ENCODE results near the gene AGAP1.

The AGAP1 gene

DNA sequence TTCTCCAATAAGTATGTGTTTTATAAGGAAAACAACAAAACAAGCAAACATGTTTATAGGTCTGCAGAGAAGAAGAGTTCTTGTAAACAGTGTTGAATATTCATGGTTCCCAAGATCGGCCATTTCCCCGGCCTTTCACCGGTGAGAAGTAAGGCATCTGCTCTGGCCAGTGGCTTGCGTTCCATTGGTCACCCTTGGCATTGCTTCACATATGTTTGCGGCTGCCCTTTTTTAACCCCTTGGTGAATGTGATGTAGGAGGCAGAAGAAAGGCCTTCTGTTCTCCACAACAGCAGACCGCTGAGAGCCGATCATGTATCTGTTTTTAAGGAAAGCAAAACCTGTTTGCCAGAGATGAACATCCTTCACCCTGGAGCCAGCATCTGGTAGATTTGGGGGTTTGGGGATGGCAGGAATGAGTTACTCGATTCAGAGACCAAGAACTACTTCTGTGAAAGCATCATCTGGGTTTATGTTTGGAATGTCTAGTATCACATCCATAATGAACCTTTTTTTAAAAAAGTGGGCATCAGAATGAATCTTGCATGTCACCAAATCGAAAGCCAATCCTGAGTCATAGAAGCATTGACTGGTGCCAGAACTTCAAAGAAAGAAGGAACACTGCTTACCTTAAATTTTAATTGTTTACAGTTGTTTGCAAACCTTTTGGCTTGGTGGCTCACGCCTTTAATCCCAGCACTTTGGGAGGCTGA is 112.3 kb downstream of the AGAP1 start:
- DNase-seq (ENCODE audit: low read depth in 2 of 3, low spot score in 1 of 3) = no peak

DNA sequence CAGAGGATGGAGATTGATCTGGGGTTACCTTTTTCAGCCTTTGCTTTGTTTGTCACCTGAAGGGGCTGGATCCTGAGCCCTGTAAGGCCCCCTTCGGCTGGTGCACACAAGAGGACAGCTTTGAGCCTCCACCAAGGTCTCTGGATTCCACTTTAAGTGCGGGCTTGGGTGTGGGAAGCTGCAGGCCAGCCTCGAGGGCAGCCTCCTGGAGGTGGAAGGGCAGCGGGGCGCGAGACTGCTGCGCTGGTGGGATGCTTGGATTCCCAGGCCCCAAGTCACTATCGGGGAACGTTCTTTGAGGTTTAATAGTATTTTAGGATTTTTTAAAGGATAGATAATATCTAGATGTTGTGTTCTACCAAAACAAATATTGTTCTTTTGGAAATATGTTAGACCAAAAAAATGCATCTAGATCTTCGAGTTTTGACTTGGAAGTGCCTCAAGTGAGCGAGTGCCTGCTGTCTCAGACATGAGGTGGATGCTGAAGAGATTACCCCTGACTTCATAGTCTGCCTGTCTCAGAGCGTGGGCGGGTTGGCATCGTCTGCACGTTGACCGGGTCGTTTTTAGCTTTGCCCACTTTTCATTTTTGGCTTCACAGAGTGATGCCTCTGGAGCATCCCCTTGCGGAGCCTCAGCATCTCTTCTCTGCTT is 113.8 kb downstream of the AGAP1 start:
- DNase-seq (ENCODE audit: low read depth in 2 of 3, low spot score in 1 of 3) = no peak

DNA sequence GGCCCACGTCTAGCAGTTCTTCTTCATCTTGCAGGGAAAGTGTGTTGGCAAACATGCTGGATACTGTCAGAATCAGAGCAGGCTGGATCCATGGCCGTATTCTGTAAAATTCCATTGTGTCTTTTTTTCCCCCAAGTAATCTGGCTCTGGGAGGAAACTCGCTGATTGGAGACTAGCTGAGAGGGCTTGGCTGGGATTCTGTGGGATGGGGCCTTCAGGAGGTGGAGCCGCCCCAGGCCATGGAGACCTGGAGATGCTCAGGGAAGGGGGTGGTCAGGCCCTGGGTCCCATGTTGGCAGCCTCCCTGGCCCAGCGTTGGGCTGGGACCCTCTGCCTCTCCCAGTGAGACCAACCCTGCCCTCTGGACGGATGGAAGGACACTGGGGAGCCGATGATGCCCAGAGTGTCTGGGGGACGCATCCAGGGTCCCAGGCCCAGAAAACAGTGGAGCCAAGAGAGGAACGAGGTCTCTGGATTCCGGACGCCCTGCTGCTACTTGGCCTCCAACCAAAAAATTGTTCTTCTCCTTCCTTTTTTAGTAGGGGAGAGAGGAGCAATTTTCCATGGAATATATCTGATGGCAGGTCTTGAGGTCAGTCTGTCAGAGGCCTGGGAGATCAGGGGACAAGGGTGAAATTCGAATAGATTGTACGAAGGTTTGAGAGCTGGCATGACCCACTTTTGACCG is 114.5 kb downstream of the AGAP1 start:
- DNase-seq (ENCODE audit: low read depth in 2 of 3, low spot score in 1 of 3) = no peak

DNA sequence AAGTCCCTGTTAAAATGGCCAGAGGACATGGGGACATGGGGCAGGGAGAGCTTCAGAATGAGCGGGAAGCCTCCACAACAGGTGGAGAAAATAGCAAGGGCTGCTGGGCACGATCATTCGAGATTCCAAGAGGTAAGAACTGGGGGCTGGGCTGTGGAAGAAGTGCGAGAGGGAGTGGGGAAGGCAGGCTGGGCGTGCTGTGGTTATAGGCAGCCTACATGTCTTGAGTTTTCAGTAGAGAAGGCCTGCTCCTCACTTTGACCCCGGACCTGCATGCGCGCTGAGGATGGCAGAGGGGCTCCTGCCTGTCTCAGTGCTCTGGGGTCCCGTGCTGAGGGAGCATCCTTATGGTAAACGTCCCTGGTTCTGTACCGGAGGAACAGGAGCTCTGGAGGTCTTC is 115.5 kb downstream of the AGAP1 start:
- no peak for DNase-seq (ENCODE audit: low read depth in 2 of 3, low spot score in 1 of 3)

DNA sequence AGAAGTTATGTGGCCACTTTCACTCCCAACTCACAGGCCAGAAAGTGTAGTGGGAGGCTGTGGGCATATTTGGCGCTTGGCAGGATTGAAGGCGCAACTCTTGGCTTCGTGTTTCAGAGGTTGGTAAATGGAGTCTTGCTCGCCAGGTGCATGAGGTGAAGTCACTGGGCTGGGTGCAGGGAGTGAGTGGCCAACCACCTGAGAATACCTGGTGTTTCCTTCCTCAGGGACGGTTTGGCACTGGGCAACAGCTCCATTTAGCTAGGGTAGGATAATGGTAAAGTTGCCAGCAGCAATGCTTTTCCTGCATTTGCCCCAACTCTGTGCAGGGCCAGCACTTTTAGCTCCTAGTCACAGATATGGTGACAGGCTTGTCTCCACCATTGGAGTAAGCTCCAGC is 115.9 kb downstream of the AGAP1 start:
- DNase-seq (ENCODE audit: low read depth in 2 of 3, low spot score in 1 of 3) = no peak

DNA sequence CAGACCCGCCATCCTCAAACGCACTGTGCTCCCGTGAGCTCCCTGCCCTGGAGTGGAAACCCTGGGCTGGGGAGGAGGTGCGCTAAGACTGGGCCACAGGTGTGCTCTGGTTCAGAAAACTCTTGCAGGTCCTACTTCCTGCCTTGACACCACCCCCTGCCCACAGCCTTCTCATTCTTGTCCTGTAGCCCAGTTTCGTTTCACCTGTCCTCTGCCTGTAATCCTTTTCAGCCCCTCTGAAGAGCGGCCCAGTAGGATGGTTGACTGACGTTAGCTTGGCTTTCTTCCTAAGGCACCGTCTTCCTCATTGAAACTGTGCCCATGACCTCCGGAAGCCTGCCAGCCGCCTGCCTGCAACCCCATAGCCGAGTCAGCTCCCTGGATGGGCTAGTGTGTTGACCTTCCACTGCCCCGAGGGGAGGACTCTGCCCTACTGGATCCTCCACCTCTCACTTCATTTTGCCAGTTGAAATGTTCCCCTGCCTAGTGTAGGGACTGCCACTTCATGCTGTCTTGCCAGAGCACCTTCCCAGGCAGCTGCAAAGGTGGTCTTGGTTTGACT is 116.9 kb downstream of the AGAP1 start:
- DNase-seq (ENCODE audit: low read depth in 2 of 3, low spot score in 1 of 3) = no peak

DNA sequence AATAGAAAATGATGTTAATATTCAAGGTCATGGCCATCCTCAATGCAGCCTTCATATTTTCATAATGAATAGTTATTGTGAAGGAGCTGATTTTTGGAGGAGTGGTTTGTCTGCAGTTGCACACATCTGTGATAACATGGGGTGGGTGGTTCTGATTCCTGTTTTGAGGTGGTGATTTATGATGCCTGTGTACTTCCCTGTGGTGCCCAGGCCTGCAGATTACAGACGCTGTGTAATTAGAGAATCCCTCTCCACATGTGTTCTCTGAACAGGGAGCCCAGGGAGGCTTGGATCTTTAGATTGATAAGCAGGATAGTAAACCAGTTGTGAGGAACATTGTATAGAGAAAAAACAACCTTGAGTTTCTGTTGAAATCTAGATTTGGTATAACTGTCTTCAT is 117.5 kb downstream of the AGAP1 start:
- DNase-seq (ENCODE audit: low read depth in 2 of 3, low spot score in 1 of 3) = no peak

DNA sequence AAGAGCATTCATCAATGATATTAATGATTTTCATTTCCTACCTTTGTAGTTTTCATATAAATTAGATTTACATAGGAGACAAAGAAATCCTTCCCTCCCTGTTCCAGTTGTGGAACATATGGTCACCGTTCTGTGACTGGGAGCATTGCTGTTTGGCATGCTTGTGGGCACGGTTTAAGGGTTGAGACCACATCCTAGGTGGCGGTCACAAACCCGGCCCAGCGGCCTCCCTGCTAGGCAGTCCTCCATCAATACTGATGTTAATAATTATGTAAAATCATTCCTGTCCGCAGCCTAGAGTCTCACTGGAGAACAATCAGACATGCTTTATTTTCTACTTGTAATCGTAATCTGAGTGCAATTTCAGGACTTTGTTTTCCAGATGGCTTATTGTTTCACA is 117.9 kb downstream of the AGAP1 start:
- no peak for DNase-seq (ENCODE audit: low read depth in 2 of 3, low spot score in 1 of 3)

DNA sequence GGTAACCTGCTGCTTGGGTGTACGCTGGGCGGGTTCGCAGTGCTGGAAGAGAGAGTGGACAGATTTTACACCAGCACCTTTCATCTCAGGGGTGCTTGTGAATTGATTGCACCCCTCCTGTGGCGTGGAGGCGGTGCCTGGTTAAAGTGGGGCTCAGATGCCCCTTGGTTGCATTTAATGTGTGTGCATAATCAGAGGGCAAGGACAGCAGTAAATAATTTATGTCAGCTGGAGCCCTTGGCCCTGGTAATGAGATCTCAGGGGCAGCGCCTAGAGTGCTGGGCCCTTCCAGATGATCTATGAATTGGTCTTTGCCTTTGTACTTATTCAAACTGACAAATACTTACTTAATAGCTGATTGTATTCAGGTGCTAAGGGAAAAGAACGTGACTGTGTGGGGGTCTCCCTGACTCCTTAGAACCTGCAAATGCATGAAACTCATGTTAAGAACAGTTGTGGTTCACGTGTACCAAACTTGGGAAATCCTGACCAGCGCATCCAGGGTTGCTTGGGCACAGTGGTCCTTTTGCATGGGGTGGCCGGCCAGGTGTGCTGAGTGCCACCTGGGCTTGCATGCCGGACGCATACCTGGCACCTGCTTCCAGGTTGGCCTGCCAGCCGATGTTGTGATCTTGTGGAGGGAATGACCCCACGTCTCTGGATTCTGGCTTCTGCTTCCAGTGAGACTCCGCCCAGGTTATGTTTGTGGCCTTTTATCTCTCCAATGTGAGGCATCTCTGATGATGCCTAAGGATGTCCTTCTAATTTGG is 118.5 kb downstream of the AGAP1 start:
- DNase-seq (ENCODE audit: low read depth in 2 of 3, low spot score in 1 of 3) = no peak

DNA sequence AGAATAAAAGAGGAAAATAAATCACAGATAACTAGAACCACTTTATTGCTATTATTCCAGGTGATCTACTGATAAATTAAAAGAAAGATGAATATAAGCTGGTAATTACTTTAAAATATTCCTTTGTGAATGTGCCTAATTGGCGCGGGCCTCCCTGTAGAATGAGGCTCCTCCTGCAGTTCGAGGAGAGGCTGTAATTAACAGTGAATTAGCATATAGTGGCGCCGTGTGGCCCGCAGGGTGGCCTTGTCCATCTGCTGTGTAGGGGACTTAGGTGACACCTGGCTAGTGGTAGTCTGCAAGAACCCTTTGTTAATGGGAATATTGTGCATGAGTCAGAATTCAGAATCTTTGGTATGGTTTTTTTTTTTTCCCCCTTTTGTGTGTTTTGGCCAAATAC is 119.8 kb downstream of the AGAP1 start:
- no peak for DNase-seq (ENCODE audit: low read depth in 2 of 3, low spot score in 1 of 3)

DNA sequence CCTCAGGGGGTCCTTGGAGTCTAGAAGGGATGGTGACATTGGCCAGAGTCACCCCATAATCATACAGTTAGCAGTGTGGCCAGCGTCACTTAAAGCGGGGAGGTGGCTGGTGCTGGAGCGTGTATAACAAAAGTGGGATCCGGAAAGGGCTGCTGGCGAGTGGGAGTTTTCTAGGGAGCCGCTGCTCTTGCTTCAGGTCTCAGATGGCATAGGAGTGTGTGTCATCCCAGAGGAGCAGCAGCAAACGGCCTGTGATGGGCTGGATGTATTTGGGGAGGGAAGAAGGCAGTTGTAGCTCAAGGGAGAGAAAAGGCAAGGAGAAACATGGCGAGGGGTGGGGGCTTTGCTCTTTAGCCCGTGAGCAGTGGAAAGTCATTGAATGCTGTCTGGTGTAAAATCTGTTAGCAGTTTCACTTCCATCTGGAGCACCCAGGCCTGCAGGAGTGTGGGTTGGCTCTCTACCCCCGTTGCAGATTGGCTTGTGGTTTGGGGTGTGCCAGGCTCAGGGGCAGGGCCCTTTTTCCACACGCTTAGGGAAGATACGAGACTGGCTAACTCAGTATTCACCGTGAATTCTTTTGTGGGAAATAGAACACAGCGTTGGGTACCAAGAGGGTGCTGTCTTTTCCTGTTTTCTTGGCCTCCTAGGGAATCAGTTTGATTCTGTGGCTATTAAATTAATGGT is 120.5 kb downstream of the AGAP1 start:
- no peak for DNase-seq (ENCODE audit: low read depth in 2 of 3, low spot score in 1 of 3)

DNA sequence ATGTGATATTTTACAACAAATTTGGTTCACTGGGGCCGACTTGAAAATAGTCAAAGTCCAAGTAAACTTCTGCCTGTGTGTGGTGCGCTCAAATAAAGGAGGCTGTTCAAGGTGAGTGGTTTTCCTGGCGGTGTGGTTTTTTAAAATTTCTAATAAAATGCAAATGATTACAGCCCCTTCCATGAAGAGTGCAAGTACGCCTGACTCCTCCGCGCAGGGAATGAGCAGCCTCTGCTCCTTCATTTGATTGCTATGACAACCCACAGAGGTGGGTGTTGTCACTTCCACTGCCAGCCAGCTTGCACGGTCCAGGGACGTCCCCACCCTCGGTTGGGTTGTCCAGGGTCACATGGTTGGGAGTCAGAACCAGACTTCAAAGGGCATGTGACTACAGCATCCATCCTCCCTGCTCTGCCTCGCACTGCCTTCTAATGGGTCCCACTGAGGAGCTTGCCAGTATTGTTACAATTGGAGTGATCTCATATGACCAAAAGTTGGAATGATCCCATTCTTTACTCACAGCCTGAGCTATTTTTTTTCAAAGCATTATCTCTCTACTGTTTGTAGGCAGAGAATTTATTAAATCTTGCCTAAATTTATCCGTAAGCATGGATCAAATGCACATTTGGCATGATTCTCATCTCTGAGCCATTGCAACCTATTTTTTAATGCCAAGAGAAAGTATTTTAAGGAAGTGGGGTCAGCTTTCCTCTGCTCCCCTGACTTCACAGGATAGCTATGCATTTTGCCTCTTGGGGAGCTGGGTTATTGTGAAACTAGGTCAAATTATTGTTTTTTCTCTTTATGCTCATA is 121.3 kb downstream of the AGAP1 start:
- DNase-seq (ENCODE audit: low read depth in 2 of 3, low spot score in 1 of 3) = no peak

DNA sequence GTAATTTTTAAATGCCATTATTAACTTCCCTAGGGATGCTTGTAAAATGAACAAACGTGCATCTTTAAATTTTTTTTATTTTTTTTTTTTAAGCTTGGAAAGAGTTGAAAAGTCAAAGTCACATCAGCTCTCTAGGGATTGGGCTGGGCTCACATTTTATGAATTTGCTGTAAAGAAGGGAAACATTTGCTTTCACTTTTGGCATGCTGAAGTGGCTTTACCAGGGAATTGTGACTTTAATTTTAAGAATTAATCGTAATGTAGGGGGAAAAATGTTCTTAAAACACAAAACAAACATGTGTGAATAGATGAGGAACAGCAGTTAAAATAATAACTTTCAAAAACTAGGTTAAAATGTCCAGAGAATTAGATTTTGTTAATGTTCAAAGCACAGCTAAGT is 123.0 kb downstream of the AGAP1 start:
- no peak for DNase-seq (ENCODE audit: low read depth in 2 of 3, low spot score in 1 of 3)

DNA sequence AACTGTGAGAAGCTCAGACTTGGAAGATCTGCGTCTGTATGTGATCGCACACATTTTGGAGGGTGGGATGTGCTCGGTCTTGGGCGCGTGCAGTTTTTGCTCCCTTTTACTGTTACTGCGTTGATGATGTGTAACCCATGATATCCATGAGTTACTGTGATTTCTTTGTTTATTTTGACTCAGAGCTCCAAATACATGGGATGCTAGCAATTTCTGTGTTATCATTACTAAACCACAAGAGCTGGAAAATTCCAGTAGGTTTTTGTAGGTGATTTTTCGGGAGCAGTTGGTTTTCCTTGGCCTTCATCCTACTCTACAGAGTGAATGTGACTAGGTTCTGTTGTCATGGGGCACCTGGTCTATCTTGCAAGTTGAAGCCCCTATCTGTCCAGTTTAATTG is 124.2 kb downstream of the AGAP1 start:
- DNase-seq (ENCODE audit: low read depth in 2 of 3, low spot score in 1 of 3) = no peak

DNA sequence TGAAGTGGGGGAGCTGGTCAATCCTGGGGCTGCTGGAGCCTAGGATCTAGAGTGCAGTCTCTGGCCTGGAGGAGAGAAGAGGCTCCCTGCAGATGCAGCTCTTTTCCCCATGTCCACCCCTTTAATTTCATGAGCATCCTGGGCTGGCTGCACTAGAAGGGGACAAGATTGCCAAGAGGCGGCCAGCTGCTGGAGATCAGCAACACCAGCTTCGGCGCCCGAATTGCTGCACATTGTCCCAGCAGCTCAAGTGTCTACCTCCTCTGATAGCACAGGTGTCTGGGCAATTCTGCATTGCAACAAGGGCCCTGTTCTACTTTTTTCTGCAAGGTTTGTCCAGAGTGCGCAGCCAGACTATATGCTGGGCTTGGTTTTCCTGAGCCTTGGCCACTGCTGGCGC is 125.7 kb downstream of the AGAP1 start:
- no peak for DNase-seq (ENCODE audit: low read depth in 2 of 3, low spot score in 1 of 3)

DNA sequence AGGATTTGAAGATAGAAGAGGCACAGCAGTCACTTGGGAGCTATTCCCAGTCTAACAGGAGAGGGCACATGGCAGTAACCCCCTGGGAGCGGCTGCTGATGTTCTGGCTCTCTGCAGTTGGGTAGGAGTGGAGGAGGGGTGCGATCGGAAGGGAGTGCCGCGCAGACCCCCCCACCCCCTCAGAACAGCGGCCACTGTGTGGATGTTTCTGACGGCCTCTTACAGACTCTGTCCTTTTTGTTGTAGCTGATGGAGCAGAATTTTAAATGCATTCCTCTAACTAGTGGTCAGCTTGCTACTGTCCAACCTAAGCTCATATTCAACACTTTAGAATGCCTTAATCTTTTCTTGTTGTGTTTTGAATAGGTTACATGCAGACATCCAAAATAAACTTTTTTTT is 127.9 kb downstream of the AGAP1 start:
- DNase-seq (ENCODE audit: low read depth in 2 of 3, low spot score in 1 of 3) = no peak

DNA sequence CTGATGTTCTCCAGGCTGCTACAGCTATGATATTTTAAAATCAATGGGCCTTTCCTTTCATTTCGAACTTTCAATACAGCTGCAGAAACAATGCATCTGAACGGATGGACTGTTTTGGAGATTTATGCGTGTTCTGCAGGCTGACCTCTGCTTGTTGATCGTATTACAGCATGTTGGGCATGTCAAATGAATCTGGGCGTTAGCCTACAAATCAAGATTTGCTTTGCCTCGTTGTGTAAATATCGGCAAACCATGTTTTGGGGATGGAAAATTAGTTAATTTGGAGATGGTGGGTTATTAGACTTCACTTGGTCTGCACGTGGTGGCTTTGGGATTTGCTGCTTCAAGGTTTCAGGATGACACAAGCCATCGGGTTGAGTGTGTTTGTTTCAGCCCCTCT is 129.3 kb downstream of the AGAP1 start:
- DNase-seq (ENCODE audit: low read depth in 2 of 3, low spot score in 1 of 3) = no peak

DNA sequence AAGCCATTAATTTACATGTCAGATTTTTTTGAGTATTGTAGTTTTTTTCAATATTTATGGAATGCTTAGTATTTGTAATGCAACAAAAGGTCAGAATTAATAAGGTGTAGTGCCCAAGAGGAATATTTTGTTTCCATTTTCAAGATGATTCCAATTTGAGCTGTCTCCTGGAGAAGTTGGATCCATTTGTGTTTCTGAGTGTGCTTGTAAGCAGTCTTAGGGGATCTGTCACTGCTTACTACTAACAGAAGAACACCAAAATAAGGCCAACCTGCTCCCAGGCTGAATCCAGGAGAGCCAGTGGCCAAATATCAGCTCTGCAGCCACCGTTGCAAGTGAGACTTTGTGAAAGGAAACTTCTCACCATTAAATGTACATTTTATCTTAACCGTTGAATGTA is 129.9 kb downstream of the AGAP1 start:
- no peak for DNase-seq (ENCODE audit: low read depth in 2 of 3, low spot score in 1 of 3)

DNA sequence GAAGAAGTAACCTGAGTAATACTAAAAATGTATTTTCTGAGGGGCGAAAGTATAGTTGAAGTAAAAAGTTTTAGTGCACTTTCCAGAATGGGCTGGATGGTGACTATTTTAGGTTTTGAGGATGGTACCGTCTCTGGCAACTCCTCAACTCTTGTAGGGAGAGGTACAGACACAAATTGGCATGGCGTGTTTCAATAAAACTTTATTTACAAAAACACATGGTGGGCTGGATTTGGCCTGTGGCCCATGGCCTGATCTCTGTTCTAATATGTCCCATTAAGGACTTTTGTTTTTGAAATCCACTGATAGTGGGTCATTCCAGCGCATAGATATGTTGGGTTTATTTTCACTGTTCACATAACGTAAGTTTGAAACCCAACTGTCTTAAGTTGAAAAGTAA is 132.8 kb downstream of the AGAP1 start:
- no peak for DNase-seq (ENCODE audit: low read depth in 2 of 3, low spot score in 1 of 3)

DNA sequence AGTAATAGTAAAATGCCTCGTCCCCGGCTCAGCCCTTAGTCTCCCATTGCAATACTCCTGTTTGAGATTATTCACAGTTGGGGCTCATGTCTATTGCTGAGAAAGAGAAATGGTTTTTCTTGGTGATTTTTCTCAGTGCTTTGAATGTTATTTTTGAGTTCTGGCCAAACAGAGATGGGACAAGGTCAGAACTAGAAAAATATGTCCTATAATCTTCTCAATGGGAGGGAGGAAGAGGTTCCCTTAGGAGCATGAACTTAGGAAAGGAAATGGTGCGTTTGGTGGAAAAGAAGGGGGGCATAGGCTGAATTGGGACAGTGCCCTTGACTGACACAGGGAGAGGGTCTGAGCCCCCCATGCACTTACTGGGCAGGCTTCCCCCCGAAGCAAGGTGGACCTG is 133.8 kb downstream of the AGAP1 start:
- no peak for DNase-seq (ENCODE audit: low read depth in 2 of 3, low spot score in 1 of 3)
